ENCODE results near the gene CDK15. TPM values are rescaled to one million over a fixed set of nuclear protein-coding genes. Genes with fewer than 3 reads are reported as not detected.
"Not testable (repeated sequence)": the region's sequence is repeated elsewhere in the genome, so short reads cannot be mapped to it uniquely, and the experiment has no call there.

The CDK15 gene
- total RNA-seq (ENCODE audit: unreplicated experiment): not detected
- long read RNA-seq: 0 reads

GRCh38 chr2:201806442-201807170, at the start of gene CDK15:
Gene CDK15 (plus strand): TSS chr2:201806537. CDS start chr2:201806665, 128 bp downstream.
- Mint-ChIP-seq H3K27ac (ENCODE audit: unreplicated experiment) (no peak within 1 kb of the TSS), H3K4me3 (ENCODE audit: unreplicated experiment) (no peak within 1 kb of the TSS), H3K9me3 (ENCODE audit: unreplicated experiment) (no peaks in the 10 kb centered on the region), H3K36me3 (ENCODE audit: low read depth, unreplicated experiment) (no peaks in the 10 kb centered on the region), H3K4me1 (ENCODE audit: unreplicated experiment) (no peaks in the 10 kb centered on the region), H3K27me3 (ENCODE audit: unreplicated experiment) (no peaks in the 10 kb centered on the region)
- DNase-seq (ENCODE audit: low spot score): no peak
- no peak for TF ChIP-seq CTCF (IDR thresholded peaks at IDR 0.05; ENCODE audit: unreplicated experiment)

- no peak for TF ChIP-seq CTCF (IDR thresholded peaks at IDR 0.05; ENCODE audit: unreplicated experiment)
- no peaks in the 10 kb centered on the region for H3K9me3 Mint-ChIP-seq (ENCODE audit: unreplicated experiment)
- H3K27ac Mint-ChIP-seq (ENCODE audit: unreplicated experiment): no peak overlapping the region
These were observed 48.1 kb upstream of the CDK15 start for GRCh38 chr2:201758234-201758633.

GRCh38 chr2:201758873-201759272, 47.5 kb upstream of the CDK15 start:
- H3K4me3 Mint-ChIP-seq (ENCODE audit: unreplicated experiment): no peak overlapping the region
- no peak for TF ChIP-seq CTCF (IDR thresholded peaks at IDR 0.05; ENCODE audit: unreplicated experiment)
- peaks cover 12% of the 10 kb centered on the region for H3K36me3 Mint-ChIP-seq (ENCODE audit: low read depth, unreplicated experiment)

More at GRCh38 chr2:201758234-201758633, 48.1 kb upstream of the CDK15 start:
- Mint-ChIP-seq H3K4me3 (ENCODE audit: unreplicated experiment) (no peak overlapping the region), H3K27me3 (ENCODE audit: unreplicated experiment) (no peaks in the 10 kb centered on the region), H3K36me3 (ENCODE audit: low read depth, unreplicated experiment) (peaks cover 12% of the 10 kb centered on the region), H3K4me1 (ENCODE audit: unreplicated experiment) (no peaks in the 10 kb centered on the region)
- no peak for DNase-seq (ENCODE audit: low spot score)

GRCh38 chr2:201759567-201759966, 46.8 kb upstream of the CDK15 start:
- H3K4me1 Mint-ChIP-seq (ENCODE audit: unreplicated experiment): no peaks in the 10 kb centered on the region
- no peak overlapping the region for H3K27ac Mint-ChIP-seq (ENCODE audit: unreplicated experiment)
- TF ChIP-seq CTCF (IDR thresholded peaks at IDR 0.05; ENCODE audit: unreplicated experiment): no peak
- peaks cover 14% of the 10 kb centered on the region for H3K36me3 Mint-ChIP-seq (ENCODE audit: low read depth, unreplicated experiment)
- no peak for DNase-seq (ENCODE audit: low spot score)
- no peaks in the 10 kb centered on the region for H3K27me3 Mint-ChIP-seq (ENCODE audit: unreplicated experiment)
- no peak overlapping the region for H3K4me3 Mint-ChIP-seq (ENCODE audit: unreplicated experiment)
- H3K9me3 Mint-ChIP-seq (ENCODE audit: unreplicated experiment): no peaks in the 10 kb centered on the region

More at GRCh38 chr2:201758873-201759272, 47.5 kb upstream of the CDK15 start:
- no peak overlapping the region for H3K27ac Mint-ChIP-seq (ENCODE audit: unreplicated experiment)
- no peaks in the 10 kb centered on the region for H3K9me3 Mint-ChIP-seq (ENCODE audit: unreplicated experiment)
- no peak for DNase-seq (ENCODE audit: low spot score)
- H3K4me1 Mint-ChIP-seq (ENCODE audit: unreplicated experiment): no peaks in the 10 kb centered on the region
- H3K27me3 Mint-ChIP-seq (ENCODE audit: unreplicated experiment): no peaks in the 10 kb centered on the region

GRCh38 chr2:201761101-201761500, 45.2 kb upstream of the CDK15 start:
- no peak for DNase-seq (ENCODE audit: low spot score)
- Mint-ChIP-seq H3K36me3 (ENCODE audit: low read depth, unreplicated experiment) (peaks cover 14% of the 10 kb centered on the region), H3K9me3 (ENCODE audit: unreplicated experiment) (no peaks in the 10 kb centered on the region), H3K27ac (ENCODE audit: unreplicated experiment) (no peak overlapping the region), H3K4me1 (ENCODE audit: unreplicated experiment) (no peaks in the 10 kb centered on the region), H3K27me3 (ENCODE audit: unreplicated experiment) (no peaks in the 10 kb centered on the region), H3K4me3 (ENCODE audit: unreplicated experiment) (no peak overlapping the region)
- no peak for TF ChIP-seq CTCF (IDR thresholded peaks at IDR 0.05; ENCODE audit: unreplicated experiment)

- not testable (repeated sequence) for H3K4me3 Mint-ChIP-seq (ENCODE audit: unreplicated experiment); H3K4me1 Mint-ChIP-seq (ENCODE audit: unreplicated experiment); H3K27ac Mint-ChIP-seq (ENCODE audit: unreplicated experiment); H3K27me3 Mint-ChIP-seq (ENCODE audit: unreplicated experiment); H3K9me3 Mint-ChIP-seq (ENCODE audit: unreplicated experiment); DNase-seq (ENCODE audit: low spot score)
- peaks cover 18% of the 10 kb centered on the region for H3K36me3 Mint-ChIP-seq (ENCODE audit: low read depth, unreplicated experiment)
These were observed 41.9 kb upstream of the CDK15 start for GRCh38 chr2:201764469-201764868.
